Retinal pigment epithelial cell (primary cell): ENCODE measurements around the gene ROBO4.

Experiments
- DNase-seq: peaks from one replicate; pipeline ENCODE4 v3.0.0-alpha.2; 2010; ENCODE audit warnings: low read depth
- H3K4me3 ChIP-seq: 2 replicates; pipeline ENCODE4 v1.5.1; 2011; ENCODE audit warnings: mild to moderate bottlenecking, low read length, control low read depth, moderate library complexity
- CTCF ChIP-seq: conservative IDR thresholded peaks from 2 replicates; pipeline ENCODE4 v1.5.1; 2011; ENCODE audit warnings: low read depth, low read length, control low read depth, inconsistent platforms

ROBO4 gene

GRCh38 chr11:124868331-124869274 is 29.1 kb downstream of the ROBO4 start:
- TF ChIP-seq CTCF, result peak; percentile 1
- DNase-seq, result no peak
- H3K4me3 ChIP-seq, result no peak overlapping the region

- DNase-seq, result no peak
- H3K4me3 ChIP-seq, result no peak overlapping the region
- peak; percentile 60 for TF ChIP-seq CTCF
Measured at GRCh38 chr11:124867700-124868099, 30.0 kb downstream of the ROBO4 start.

- peak; percentile 76 for TF ChIP-seq CTCF
- no peak for DNase-seq
- peak overlapping the region; percentile 12 for H3K4me3 ChIP-seq
Measured at GRCh38 chr11:124865902-124866851, 31.5 kb downstream of the ROBO4 start.

GRCh38 chr11:124865181-124865901 is 32.3 kb downstream of the ROBO4 start, which contains the start of gene ROBO3:
Gene ROBO3 (plus strand): TSS chr11:124865432. CDS start chr11:124865578, 146 bp downstream.
- no peak for TF ChIP-seq CTCF
- H3K4me3 ChIP-seq, result peak within 1 kb of the TSS; percentile 12
- DNase-seq, result no peak

GRCh38 chr11:124864892-124865180 is 32.8 kb downstream of the ROBO4 start:
- DNase-seq, result no peak
- TF ChIP-seq CTCF, result no peak
- H3K4me3 ChIP-seq, result no peak overlapping the region

GRCh38 chr11:124864176-124864891 is 33.3 kb downstream of the ROBO4 start:
- no peak for DNase-seq
- H3K4me3 ChIP-seq, result no peak overlapping the region
- TF ChIP-seq CTCF, result no peak
